K562 (cell line): ENCODE results near the gene LCP2. TPM values are rescaled to one million over a fixed set of nuclear protein-coding genes. Genes with fewer than 3 reads are reported as not detected.
A peak's percentile ranks its signal among the peaks of the same experiment; 100 is the strongest.

ENCODE experiments used
- CBFB ChIP-seq: sonication (generic); formaldehyde crosslinking; IDR thresholded peaks from 2 replicates; pipeline ENCODE4 v1.4.0; 2020; ENCODE audit warnings: mild to moderate bottlenecking, missing genetic modification reagents
- CEBPG ChIP-seq, 3 experiments: fragments of 200-800 bp in 1 of 3; sonication (Bioruptor generic) in 1 of 3; sonication (generic) in 1 of 3; formaldehyde crosslinking in 1 of 3; IDR thresholded peaks in 2 of 3; conservative IDR thresholded peaks in 1 of 3; 2 replicates each; pipeline versions ENCODE4 v1.6.1 to v1.8.0; 2016 to 2022; ENCODE audit warnings: missing compliant biosample characterization in 2 of 3, missing genetic modification characterization in 2 of 3, mild to moderate bottlenecking in 1 of 3, missing genetic modification reagents in 1 of 3
- ESRRA ChIP-seq: fragments of 450-650 bp; IDR thresholded peaks from 2 replicates; pipeline ENCODE4 v1.6.1; 2014; ENCODE audit warnings: low read depth, mild to moderate bottlenecking, moderate library complexity, borderline replicate concordance
- HDAC3 ChIP-seq: fragments of 450-650 bp; IDR thresholded peaks from 2 replicates; pipeline ENCODE4 v1.6.1; 2018; ENCODE audit warnings: borderline replicate concordance, mild to moderate bottlenecking, moderate library complexity; ENCODE audit not compliant: partially characterized antibody
- HSF4 ChIP-seq: fragments of 250-450 bp; sonication (Bioruptor Pico); IDR thresholded peaks from 2 replicates; pipeline ENCODE4 v2.1.2; 2022; ENCODE audit warnings: mild to moderate bottlenecking, moderate library complexity, borderline replicate concordance
- KAT7 ChIP-seq: sonication (generic); formaldehyde crosslinking; IDR thresholded peaks from 2 replicates; pipeline ENCODE4 v1.8.0; 2022; ENCODE audit warnings: missing genetic modification reagents, mild to moderate bottlenecking, borderline replicate concordance
- NR2C1 ChIP-seq, 2 experiments: fragments of 450-650 bp; IDR thresholded peaks; 2 replicates each; pipeline ENCODE4 v1.6.1; 2017; ENCODE audit warnings: mild to moderate bottlenecking in 2 of 2, antibody characterized with exemption in 1 of 2, inconsistent platforms in 1 of 2, missing compliant biosample characterization in 1 of 2, missing genetic modification characterization in 1 of 2
- NRF1 ChIP-seq, 2 experiments: fragments of 450-650 bp; IDR thresholded peaks in 1 of 2; conservative IDR thresholded peaks in 1 of 2; 2 replicates each; pipeline ENCODE4 v1.6.1; 2014; ENCODE audit warnings: mild to moderate bottlenecking in 2 of 2
- PML ChIP-seq: IDR thresholded peaks from 2 replicates; pipeline ENCODE4 v1.6.1; 2012; ENCODE audit warnings: low read length, inconsistent platforms
- POLR2AphosphoS2 ChIP-seq: IDR thresholded peaks from 2 replicates; pipeline ENCODE4 v1.6.1; 2012; ENCODE audit warnings: low read length, improper control_type of control experiment
- RAD21 ChIP-seq, 2 experiments: fragments of 250-450 bp in 1 of 2; fragments of 450-650 bp in 1 of 2; sonication (Bioruptor Pico) in 1 of 2; formaldehyde crosslinking in 1 of 2; IDR thresholded peaks in 1 of 2; conservative IDR thresholded peaks in 1 of 2; 2 replicates each; pipeline versions ENCODE4 v1.4.0 to v1.8.0; 2020 to 2022; ENCODE audit warnings: mild to moderate bottlenecking in 2 of 2, moderate library complexity in 1 of 2
- ZBTB1 ChIP-seq: sonication (generic); formaldehyde crosslinking; IDR thresholded peaks from 2 replicates; pipeline ENCODE4 v1.8.1; 2023; ENCODE audit warnings: missing genetic modification reagents, low read depth, mild to moderate bottlenecking, borderline replicate concordance
- ZNF24 ChIP-seq: fragments of 450-650 bp; IDR thresholded peaks from 2 replicates; pipeline ENCODE4 v1.6.1; 2016
- ZNF384 ChIP-seq: IDR thresholded peaks from 2 replicates; pipeline ENCODE4 v1.6.1; 2012; ENCODE audit warnings: low read depth, low read length, improper control_type of control experiment
- ZNF584 ChIP-seq: fragments of 200-800 bp; sonication (Bioruptor generic); IDR thresholded peaks from 2 replicates; pipeline ENCODE4 v1.6.1; 2016; ENCODE audit warnings: low read depth, mild to moderate bottlenecking, missing genetic modification characterization, missing compliant biosample characterization
- ZNF780A ChIP-seq: fragments of 250-450 bp; sonication (Bioruptor Pico); IDR thresholded peaks from 2 replicates; pipeline ENCODE4 v1.5.0; 2021; ENCODE audit warnings: mild to moderate bottlenecking
- polyA plus RNA-seq, 8 experiments: library from polyadenylated mRNA; depleted of rRNA in 4 of 8; stranded (reverse) in 5 of 8; unstranded in 3 of 8; fragments of >200 nt; fragmentation: Nextera tagmentation in 2 of 8; fragmentation: Illumina TruSeq in 1 of 8; extraction: Ambion mirVana in 2 of 8; extraction: Trizol in 1 of 8; gene quantifications; 2 replicates each; pipeline versions ENCODE4 v1.2.1 to v1.2.3, GENCODE V29; 2011 to 2014; ENCODE audit warnings: inconsistent platforms in 1 of 8, missing spikeins in 1 of 8
- total RNA-seq, 7 experiments: library from RNA; depleted of rRNA in 6 of 7; stranded (reverse); fragments of >200 nt in 6 of 7; fragmentation: Illumina TruSeq in 2 of 7; extraction: Trizol in 2 of 7; gene quantifications; 2 replicates each; pipeline versions ENCODE4 v1.2.1 to v1.2.3, GENCODE V29; 2011 to 2021; ENCODE audit warnings: low replicate concordance in 1 of 7
- TF ChIP-seq, protein P1 (sequence below): fragments of 450-650 bp; formaldehyde crosslinking; IDR thresholded peaks from 2 replicates; pipeline ENCODE4 v1.4.0; 2020; ENCODE audit warnings: mild to moderate bottlenecking
- TF ChIP-seq, protein P2 (sequence below): fragments of 450-650 bp; IDR thresholded peaks from 2 replicates; pipeline ENCODE4 v1.6.1; 2017; ENCODE audit warnings: antibody characterized with exemption, mild to moderate bottlenecking
- TF ChIP-seq, protein P3 (sequence below): fragments of 450-650 bp; IDR thresholded peaks from 2 replicates; pipeline ENCODE4 v1.6.1; 2014; ENCODE audit warnings: low read depth, mild to moderate bottlenecking, moderate library complexity, borderline replicate concordance

The LCP2 gene
- total and polyA plus RNA-seq, 9 of the 15 experiments (the other 6 are each of a cell fraction or from before 2014, with no cell fraction given) = 4.0 to 31.3 (median 14.6) TPM

DNA sequence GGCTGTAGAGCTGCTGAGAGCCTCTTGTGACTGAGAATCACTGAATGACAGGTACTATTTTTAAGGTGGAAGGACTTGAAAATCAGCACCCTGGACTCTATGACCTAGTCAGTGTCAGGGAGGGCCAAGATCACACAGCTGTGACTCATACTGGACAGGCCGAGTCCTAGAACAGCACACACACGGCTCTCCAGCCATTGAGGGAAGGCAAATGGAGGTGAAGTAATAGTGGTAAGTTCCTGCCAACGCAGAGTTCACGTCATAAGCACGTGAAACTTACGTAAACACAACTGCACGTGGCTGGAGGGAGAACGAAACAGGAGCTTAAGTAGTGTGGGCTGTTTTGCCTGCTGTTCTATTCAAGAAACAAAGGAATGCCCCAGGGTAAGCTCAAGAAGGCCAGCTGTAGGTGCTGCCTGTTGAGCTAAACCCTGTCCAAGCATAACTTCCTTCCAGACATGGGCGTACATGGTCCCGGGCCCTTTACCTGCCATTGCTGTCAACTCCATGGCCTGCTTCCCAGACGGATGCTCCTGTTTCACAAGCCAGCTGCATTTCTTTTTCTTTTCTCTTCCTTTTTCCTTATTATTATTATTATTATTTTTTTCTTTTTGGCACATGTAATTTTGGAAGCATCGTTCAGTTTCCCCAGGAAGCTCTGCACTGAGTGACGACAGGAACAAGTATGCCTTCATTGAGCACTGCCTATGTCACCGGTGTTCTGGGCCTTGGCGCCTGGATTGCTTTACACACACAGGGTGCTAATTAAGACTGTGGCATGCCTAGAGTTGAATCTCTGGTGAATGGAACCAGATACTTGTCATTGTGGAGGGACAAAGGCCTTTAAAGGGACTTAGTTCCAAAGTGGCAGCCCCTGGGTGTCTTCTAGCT is 10.2 kb upstream of the LCP2 start (continued):
- TF ChIP-seq RAD21 (CRISPR knock-in tag; conservative IDR thresholded peaks at IDR 0.05 in 1 of 2, IDR thresholded peaks at IDR 0.05 in 1 of 2) = 0 out of 4 replicates have a peak, but pooled peaks of 1 of the 2 experiments have one; percentile 9
- no peak for TF ChIP-seq KAT7 (CRISPR knock-in tag)
- TF ChIP-seq HDAC3 = peak; percentile 33
- no peak for TF ChIP-seq NR2C1 (IDR thresholded peaks at IDR 0.05)
- TF ChIP-seq NR2C1 (tag; IDR thresholded peaks at IDR 0.05) = peak; percentile 36
- TF ChIP-seq POLR2AphosphoS2 = no peak
- TF ChIP-seq, protein P1, sequence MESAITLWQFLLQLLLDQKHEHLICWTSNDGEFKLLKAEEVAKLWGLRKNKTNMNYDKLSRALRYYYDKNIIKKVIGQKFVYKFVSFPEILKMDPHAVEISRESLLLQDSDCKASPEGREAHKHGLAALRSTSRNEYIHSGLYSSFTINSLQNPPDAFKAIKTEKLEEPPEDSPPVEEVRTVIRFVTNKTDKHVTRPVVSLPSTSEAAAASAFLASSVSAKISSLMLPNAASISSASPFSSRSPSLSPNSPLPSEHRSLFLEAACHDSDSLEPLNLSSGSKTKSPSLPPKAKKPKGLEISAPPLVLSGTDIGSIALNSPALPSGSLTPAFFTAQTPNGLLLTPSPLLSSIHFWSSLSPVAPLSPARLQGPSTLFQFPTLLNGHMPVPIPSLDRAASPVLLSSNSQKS = no peak
- TF ChIP-seq, protein P2, sequence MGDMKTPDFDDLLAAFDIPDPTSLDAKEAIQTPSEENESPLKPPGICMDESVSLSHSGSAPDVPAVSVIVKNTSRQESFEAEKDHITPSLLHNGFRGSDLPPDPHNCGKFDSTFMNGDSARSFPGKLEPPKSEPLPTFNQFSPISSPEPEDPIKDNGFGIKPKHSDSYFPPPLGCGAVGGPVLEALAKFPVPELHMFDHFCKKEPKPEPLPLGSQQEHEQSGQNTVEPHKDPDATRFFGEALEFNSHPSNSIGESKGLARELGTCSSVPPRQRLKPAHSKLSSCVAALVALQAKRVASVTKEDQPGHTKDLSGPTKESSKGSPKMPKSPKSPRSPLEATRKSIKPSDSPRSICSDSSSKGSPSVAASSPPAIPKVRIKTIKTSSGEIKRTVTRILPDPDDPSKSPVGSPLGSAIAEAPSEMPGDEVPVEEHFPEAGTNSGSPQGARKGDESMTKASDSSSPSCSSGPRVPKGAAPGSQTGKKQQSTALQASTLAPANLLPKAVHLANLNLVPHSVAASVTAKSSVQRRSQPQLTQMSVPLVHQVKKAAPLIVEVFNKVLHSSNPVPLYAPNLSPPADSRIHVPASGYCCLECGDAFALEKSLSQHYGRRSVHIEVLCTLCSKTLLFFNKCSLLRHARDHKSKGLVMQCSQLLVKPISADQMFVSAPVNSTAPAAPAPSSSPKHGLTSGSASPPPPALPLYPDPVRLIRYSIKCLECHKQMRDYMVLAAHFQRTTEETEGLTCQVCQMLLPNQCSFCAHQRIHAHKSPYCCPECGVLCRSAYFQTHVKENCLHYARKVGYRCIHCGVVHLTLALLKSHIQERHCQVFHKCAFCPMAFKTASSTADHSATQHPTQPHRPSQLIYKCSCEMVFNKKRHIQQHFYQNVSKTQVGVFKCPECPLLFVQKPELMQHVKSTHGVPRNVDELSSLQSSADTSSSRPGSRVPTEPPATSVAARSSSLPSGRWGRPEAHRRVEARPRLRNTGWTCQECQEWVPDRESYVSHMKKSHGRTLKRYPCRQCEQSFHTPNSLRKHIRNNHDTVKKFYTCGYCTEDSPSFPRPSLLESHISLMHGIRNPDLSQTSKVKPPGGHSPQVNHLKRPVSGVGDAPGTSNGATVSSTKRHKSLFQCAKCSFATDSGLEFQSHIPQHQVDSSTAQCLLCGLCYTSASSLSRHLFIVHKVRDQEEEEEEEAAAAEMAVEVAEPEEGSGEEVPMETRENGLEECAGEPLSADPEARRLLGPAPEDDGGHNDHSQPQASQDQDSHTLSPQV = peak; percentile 80
- TF ChIP-seq CEBPG (CRISPR knock-in tag; IDR thresholded peaks at IDR 0.05) = peak; percentile 76
- TF ChIP-seq CEBPG (tag; conservative IDR thresholded peaks at IDR 0.05 in 1 of 2, IDR thresholded peaks at IDR 0.05 in 1 of 2) = peak; percentile 31 to 87; a peak in 3 of 4 replicates
- no peak for TF ChIP-seq ZNF384
- peak; percentile 7; the same call in 1 of the 2 replicates for TF ChIP-seq HSF4 (CRISPR knock-in tag)
- TF ChIP-seq PML = no peak
- TF ChIP-seq ZNF584 (CRISPR knock-in tag) = peak; percentile 81; the same call in 1 of the 2 replicates
- peak; percentile 6 to 34; a peak in 2 of 4 replicates for TF ChIP-seq NRF1 (conservative IDR thresholded peaks at IDR 0.05 in 1 of 2, IDR thresholded peaks at IDR 0.05 in 1 of 2)
- TF ChIP-seq ZNF24 = peak; percentile 51; the same call in 1 of the 2 replicates
- TF ChIP-seq ZBTB1 (CRISPR knock-in tag) = no peak
- no peak for TF ChIP-seq ZNF780A (CRISPR knock-in tag)
- no peak for TF ChIP-seq CBFB
- TF ChIP-seq, protein P3, sequence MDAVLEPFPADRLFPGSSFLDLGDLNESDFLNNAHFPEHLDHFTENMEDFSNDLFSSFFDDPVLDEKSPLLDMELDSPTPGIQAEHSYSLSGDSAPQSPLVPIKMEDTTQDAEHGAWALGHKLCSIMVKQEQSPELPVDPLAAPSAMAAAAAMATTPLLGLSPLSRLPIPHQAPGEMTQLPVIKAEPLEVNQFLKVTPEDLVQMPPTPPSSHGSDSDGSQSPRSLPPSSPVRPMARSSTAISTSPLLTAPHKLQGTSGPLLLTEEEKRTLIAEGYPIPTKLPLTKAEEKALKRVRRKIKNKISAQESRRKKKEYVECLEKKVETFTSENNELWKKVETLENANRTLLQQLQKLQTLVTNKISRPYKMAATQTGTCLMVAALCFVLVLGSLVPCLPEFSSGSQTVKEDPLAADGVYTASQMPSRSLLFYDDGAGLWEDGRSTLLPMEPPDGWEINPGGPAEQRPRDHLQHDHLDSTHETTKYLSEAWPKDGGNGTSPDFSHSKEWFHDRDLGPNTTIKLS = peak; percentile 50; the same call in 1 of the 2 replicates
- 0 out of 2 replicates have a peak, but pooled peaks have one; percentile 38 for TF ChIP-seq ESRRA
